K562 (cell line): ENCODE results near the gene ZNF790. TPM values are rescaled to one million over a fixed set of nuclear protein-coding genes. Genes with fewer than 3 reads are reported as not detected.

Experiments
- ATAC-seq: fragments of 200-7000 bp; cut with Tn5 transposase; 3 replicates; pipeline ENCODE4 v1.9.1; 2020; ENCODE audit warnings: moderate library complexity
- BruUV-seq: library from RNA; stranded (reverse); fragments of 400-500 nt; replicated peaks from 2 replicates; lab custom pipeline; 2021; lab: Mats Ljungman, UMichigan
- CTCF ChIA-PET: fragments of 300-600 bp; formaldehyde crosslinking; extraction: SDS; loops from one replicate; lab custom pipeline; 2021; ENCODE audit warnings: low intra/inter-chr PET ratio; lab: Yijun Ruan, JAX
- POLR2A ChIA-PET: fragments of 300-600, 350-650 bp; sonication (Branson Sonifier 250); formaldehyde crosslinking; extraction: SDS; loops from one replicate; lab custom pipeline; 2021; ENCODE audit warnings: antibody characterized with exemption, inconsistent platforms; lab: Yijun Ruan, JAX
- DNase-seq, 4 experiments: peaks; one replicate each; pipeline versions ENCODE4 v3.0.0 to v3.0.0-alpha.2; 2011 to 2018; ENCODE audit warnings: low spot score in 3 of 4, mixed read lengths in 3 of 4; ENCODE audit errors: extremely low read depth in 1 of 4
- FAIRE-seq: peaks from 2 replicates; lab custom pipeline; 2011; peaks lifted over from hg19 to GRCh38; lab: Jason Lieb, UNC
- H2AFZ ChIP-seq: 2 replicates; pipeline ENCODE4 v1.6.0; 2011; ENCODE audit warnings: low read depth, low read length, control low read depth, inconsistent platforms
- H3K27ac ChIP-seq: fragments of 200-600 bp; 3 replicates; pipeline ENCODE4 v1.8.0; 2011; ENCODE audit warnings: low read depth, mild to moderate bottlenecking, control low read depth, inconsistent platforms, low read length, moderate library complexity, mixed read lengths; ENCODE audit errors: extremely low read depth
- H3K27me3 ChIP-seq, 2 experiments: fragments of 300-600 bp in 1 of 2; 2 replicates in 1 of 2; 3 replicates in 1 of 2; pipeline versions ENCODE4 v1.6.0 to v1.8.0; 2011; ENCODE audit warnings: inconsistent platforms in 2 of 2, low read length in 2 of 2, mild to moderate bottlenecking in 1 of 2, mixed read lengths in 1 of 2, moderate library complexity in 1 of 2; ENCODE audit not compliant: control insufficient read depth in 2 of 2, insufficient read depth in 2 of 2
- H3K36me3 ChIP-seq: fragments of 300-600 bp; 3 replicates; pipeline ENCODE4 v1.8.0; 2011; ENCODE audit warnings: mild to moderate bottlenecking, low read length, inconsistent platforms; ENCODE audit not compliant: control insufficient read depth, insufficient read depth
- H3K4me1 ChIP-seq, 2 experiments: fragments of 200-600 bp in 1 of 2; replicated peaks in 1 of 2; 2 replicates in 1 of 2; 3 replicates in 1 of 2; pipeline versions ENCODE4 v1.5.1 to v1.8.0; 2011; ENCODE audit warnings: inconsistent platforms in 2 of 2, low read length in 2 of 2, mild to moderate bottlenecking in 1 of 2, mixed read lengths in 1 of 2, moderate library complexity in 1 of 2; ENCODE audit not compliant: control insufficient read depth in 2 of 2, insufficient read depth in 2 of 2
- H3K4me2 ChIP-seq: 2 replicates; pipeline ENCODE4 v1.6.1; 2011; ENCODE audit warnings: low read length, control low read depth, inconsistent platforms, mixed read lengths; ENCODE audit not compliant: insufficient read depth
- H3K4me3 ChIP-seq: fragments of 200-600 bp; sonication (generic), shearing (Covaris generic); 2 replicates; pipeline ENCODE4 v1.5.1; 2016; ENCODE audit warnings: control low read depth, inconsistent platforms
- H3K79me2 ChIP-seq: fragments of 200-600 bp; 3 replicates; pipeline ENCODE4 v1.8.0; 2011; ENCODE audit warnings: low read length, inconsistent platforms; ENCODE audit not compliant: control insufficient read depth, insufficient read depth
- H3K9ac ChIP-seq, 2 experiments: 2 replicates each; pipeline versions ENCODE4 v1.6.0 to v1.6.1; 2011; ENCODE audit warnings: low read depth in 2 of 2, low read length in 2 of 2, control low read depth in 1 of 2, inconsistent platforms in 1 of 2, mild to moderate bottlenecking in 1 of 2, mixed read lengths in 1 of 2; ENCODE audit not compliant: insufficient read depth in 1 of 2
- H3K9me1 ChIP-seq: one replicate; pipeline ENCODE4 v1.6.0; 2011; ENCODE audit warnings: inconsistent platforms, mild to moderate bottlenecking, low read length, moderate library complexity; ENCODE audit not compliant: control insufficient read depth, insufficient read depth
- H3K9me3 ChIP-seq: replicated peaks from 2 replicates; pipeline ENCODE4 v1.5.1; 2011; ENCODE audit warnings: low read depth, low read length, inconsistent platforms; ENCODE audit not compliant: control insufficient read depth, insufficient read depth
- H4K20me1 ChIP-seq: replicated peaks from 2 replicates; pipeline ENCODE4 v1.6.1; 2011; ENCODE audit warnings: low read length, inconsistent platforms, mixed read lengths; ENCODE audit not compliant: control insufficient read depth, insufficient read depth
- BCL6 ChIP-seq: fragments of 250-450 bp; sonication (Bioruptor Pico); IDR thresholded peaks from 2 replicates; pipeline ENCODE4 v1.4.0; 2020
- CHD4 ChIP-seq: fragments of 200-600 bp; sonication (generic); IDR thresholded peaks from 3 replicates; pipeline ENCODE4 v1.6.1; 2012; ENCODE audit warnings: low read depth, mild to moderate bottlenecking, mixed read lengths, low read length, inconsistent platforms; ENCODE audit not compliant: insufficient read depth, insufficient replicate concordance, poor library complexity, severe bottlenecking
- CREB1 ChIP-seq, 2 experiments: sonication (generic) in 1 of 2; formaldehyde crosslinking in 1 of 2; IDR thresholded peaks; 2 replicates each; pipeline versions ENCODE4 v1.6.1 to v1.8.0; 2012 to 2022; ENCODE audit warnings: inconsistent platforms in 1 of 2, mild to moderate bottlenecking in 1 of 2, missing genetic modification reagents in 1 of 2, moderate library complexity in 1 of 2
- EHMT2 ChIP-seq: fragments of 450-650 bp; IDR thresholded peaks from 2 replicates; pipeline ENCODE4 v1.6.1; 2018; ENCODE audit warnings: antibody characterized with exemption
- FOXK1 ChIP-seq: sonication (generic); formaldehyde crosslinking; IDR thresholded peaks from 2 replicates; pipeline ENCODE4 v1.8.0; 2022; ENCODE audit warnings: missing genetic modification reagents, mild to moderate bottlenecking, borderline replicate concordance
- MCM2 ChIP-seq: fragments of 450-650 bp; IDR thresholded peaks from 2 replicates; pipeline ENCODE4 v1.6.1; 2017; ENCODE audit warnings: low read depth, mild to moderate bottlenecking
- NCOA1 ChIP-seq: fragments of 450-650 bp; IDR thresholded peaks from 2 replicates; pipeline ENCODE4 v1.6.1; 2016; ENCODE audit warnings: low read depth
- PHTF2 ChIP-seq: fragments of 250-450 bp; sonication (Bioruptor Pico); IDR thresholded peaks from 2 replicates; pipeline ENCODE4 v1.5.0; 2021; ENCODE audit warnings: mild to moderate bottlenecking
- POU5F1 ChIP-seq: fragments of 150-350 bp; IDR thresholded peaks from 2 replicates; pipeline ENCODE4 v1.6.1; 2014; ENCODE audit warnings: borderline replicate concordance, low read length, low read depth, mild to moderate bottlenecking; ENCODE audit not compliant: partially characterized antibody
- PYGO2 ChIP-seq: fragments of 450-650 bp; IDR thresholded peaks from 2 replicates; pipeline ENCODE4 v1.6.1; 2016; ENCODE audit warnings: mild to moderate bottlenecking, missing genetic modification characterization, moderate library complexity, missing compliant biosample characterization
- RBM39 ChIP-seq: fragments of 200-400 bp; formaldehyde crosslinking; optimal IDR thresholded peaks from 2 replicates; pipeline ENCODE3; 2018; ENCODE audit warnings: low read depth, low read length
- SMAD4 ChIP-seq: fragments of 250-450 bp; sonication (Bioruptor Pico); conservative IDR thresholded peaks from 2 replicates; pipeline ENCODE4 v1.8.0; 2021; ENCODE audit warnings: inconsistent platforms, mild to moderate bottlenecking, moderate library complexity
- ZFPM2 ChIP-seq: fragments of 250-450 bp; sonication (Bioruptor Pico); IDR thresholded peaks from 2 replicates; pipeline ENCODE4 v1.5.1; 2022; ENCODE audit warnings: mild to moderate bottlenecking
- ZNF197 ChIP-seq: fragments of 200-800 bp; sonication (Bioruptor generic); IDR thresholded peaks from 2 replicates; pipeline ENCODE4 v1.6.1; 2016; ENCODE audit warnings: low read depth, missing genetic modification characterization, missing compliant biosample characterization
- WGBS: fragments of 100-300 bp; shearing (Covaris generic); methylation state at CpG from one replicate; pipeline ENCODE4 v1.1.6; 2016; ENCODE audit warnings: low coverage, mixed read lengths; ENCODE audit not compliant: insufficient coverage; ENCODE audit errors: missing lambda C conversion rate; 5-methylcytosine and 5-hydroxymethylcytosine counted together
- in situ Hi-C: fragments of 300-500 bp; cut with MboI; formaldehyde crosslinking; loops from 4 replicates; pipeline ENCODE4 v1.15.0; 2018; ENCODE audit warnings: inconsistent platforms, mixed read lengths
- intact Hi-C: fragments of 100-400 bp; cut with micrococcal nuclease; formaldehyde crosslinking; loops from 2 replicates; pipeline ENCODE4 v1.14.2; 2022
- polyA plus RNA-seq, 8 experiments: library from polyadenylated mRNA; depleted of rRNA in 4 of 8; stranded (reverse) in 5 of 8; unstranded in 3 of 8; fragments of >200 nt; fragmentation: Nextera tagmentation in 2 of 8; fragmentation: Illumina TruSeq in 1 of 8; extraction: Ambion mirVana in 2 of 8; extraction: Trizol in 1 of 8; gene quantifications; 2 replicates each; pipeline versions ENCODE4 v1.2.1 to v1.2.3, GENCODE V29; 2011 to 2014; ENCODE audit warnings: inconsistent platforms in 1 of 8, missing spikeins in 1 of 8
- total RNA-seq, 7 experiments: library from RNA; depleted of rRNA in 6 of 7; stranded (reverse); fragments of >200 nt in 6 of 7; fragmentation: Illumina TruSeq in 2 of 7; extraction: Trizol in 2 of 7; gene quantifications; 2 replicates each; pipeline versions ENCODE4 v1.2.1 to v1.2.3, GENCODE V29; 2011 to 2021; ENCODE audit warnings: low replicate concordance in 1 of 7
- TF ChIP-seq, protein P1 (sequence below), 2 experiments: fragments of 250-450 bp in 1 of 2; fragments of 450-650 bp in 1 of 2; sonication (Bioruptor Pico) in 1 of 2; IDR thresholded peaks; 2 replicates each; pipeline versions ENCODE4 v1.6.1 to v1.8.0; 2016 to 2021; ENCODE audit warnings: mild to moderate bottlenecking in 2 of 2, moderate library complexity in 2 of 2, missing compliant biosample characterization in 1 of 2, missing genetic modification characterization in 1 of 2

The ZNF790 gene
- total and polyA plus RNA-seq, 9 of the 15 experiments (the other 6 are each of a cell fraction or from before 2014, with no cell fraction given) = 0.33 to 1.7 (median 0.53) TPM

DNA sequence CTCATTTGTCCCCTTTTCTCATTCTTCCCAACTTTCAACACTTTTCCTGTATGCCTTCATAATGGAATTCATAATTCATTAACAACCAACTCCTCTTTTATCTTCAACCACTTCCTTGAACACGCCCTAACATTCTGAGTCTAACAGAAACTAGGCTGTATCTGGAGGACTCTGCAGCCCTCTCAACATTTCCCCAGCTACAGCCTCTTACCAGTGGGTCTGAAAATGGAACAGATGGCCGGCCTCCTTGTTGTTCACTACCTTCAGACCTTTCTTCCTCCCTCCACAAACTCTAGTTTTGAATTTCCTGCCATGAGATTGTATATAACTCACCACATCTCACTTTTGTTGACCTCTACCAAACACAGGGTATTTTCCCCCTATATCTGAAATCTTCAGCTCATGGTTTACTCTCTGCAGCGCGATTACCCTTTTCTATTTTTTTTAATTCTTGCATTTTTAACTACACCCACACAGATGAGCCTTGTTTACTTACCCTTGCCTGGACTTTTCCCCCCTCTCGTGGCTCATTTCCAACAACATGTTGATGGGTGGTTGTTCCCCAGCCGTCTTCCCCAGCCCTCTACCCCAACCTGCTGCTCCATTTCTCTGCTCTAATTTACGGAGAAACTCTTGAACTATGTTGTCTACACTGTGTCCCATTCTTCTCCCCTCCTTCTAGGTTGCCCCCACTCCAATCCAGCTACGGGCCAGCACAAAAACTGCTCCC lies 846 bp downstream of the ZNF790 start:
- peak overlapping the region in 1 of 2 experiments; percentile 57; a peak in 1 of 4 replicates for H3K9ac ChIP-seq
- peak overlapping the region; percentile 48 for H3K4me3 ChIP-seq
- H3K4me1 ChIP-seq = no peaks in the 10 kb centered on the region
- H3K9me3 ChIP-seq = no peaks in the 10 kb centered on the region; the same call in 1 of the 2 replicates
- no TSS peak for BruUV-seq
- intact Hi-C loops (no loop called here), in situ Hi-C loops (no loop called here)
- peak overlapping the region; percentile 87 for H2AFZ ChIP-seq
- no peaks in the 10 kb centered on the region for H3K36me3 ChIP-seq
- H4K20me1 ChIP-seq = no peaks in the 10 kb centered on the region
- H3K79me2 ChIP-seq = no peaks in the 10 kb centered on the region
- peak overlapping the region; percentile 67 for H3K4me2 ChIP-seq
- no peaks in the 10 kb centered on the region for H3K27me3 ChIP-seq
- no peak for DNase-seq
- 2% methylated on average over 7 of the region's 8 CpGs for WGBS
- ChIA-PET POLR2A (no interaction called here), CTCF (interaction anchor here (0.5 kb wide), 1 partner anchor 243 kb away, joined by 3 read pairs; no protein-coding TSS in a partner anchor)
- no peaks in the 10 kb centered on the region for H3K9me1 ChIP-seq
- peak overlapping the region; percentile 73; the same call in 2 of the 3 replicates for H3K27ac ChIP-seq
- no peak for ATAC-seq
- FAIRE-seq = no peak
- TF ChIP-seq MCM2 = no peak
- 0 out of 2 replicates have a peak, but pooled peaks have one; percentile 27 for TF ChIP-seq ZNF197 (CRISPR knock-in tag)

DNA sequence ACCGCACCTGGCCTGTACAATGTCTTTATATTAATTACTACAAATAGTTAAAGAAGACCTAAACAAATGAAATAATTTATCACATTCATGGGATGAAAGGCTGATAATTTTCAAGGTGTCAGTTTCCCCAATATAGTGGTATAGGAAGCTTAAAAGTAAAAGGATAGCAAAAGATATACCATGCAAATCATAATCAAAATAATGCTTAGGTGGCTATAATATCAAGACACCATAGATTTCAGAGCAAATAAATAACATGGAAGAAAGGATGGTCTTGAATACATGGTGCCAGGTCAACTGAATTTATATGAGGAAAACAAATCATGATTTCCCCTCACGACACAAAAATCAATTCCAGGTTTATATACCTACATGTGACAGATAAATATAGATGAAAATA lies 4.8 kb downstream of the ZNF790 start:
- DNase-seq (no peak), FAIRE-seq (no peak), ATAC-seq (no peak)
- POLR2A ChIA-PET = no interaction called here
- Histone ChIP-seq H4K20me1 (no peaks in the 10 kb centered on the region), H3K4me3 (no peak overlapping the region), H2AFZ (no peak overlapping the region), H3K79me2 (no peaks in the 10 kb centered on the region), H3K27ac (no peak overlapping the region), H3K9me1 (no peaks in the 10 kb centered on the region), H3K36me3 (no peaks in the 10 kb centered on the region), H3K27me3 (no peaks in the 10 kb centered on the region), H3K9ac (no peak overlapping the region), H3K4me2 (no peak overlapping the region), H3K9me3 (no peaks in the 10 kb centered on the region; the same call in 1 of the 2 replicates), H3K4me1 (no peaks in the 10 kb centered on the region)
- intact Hi-C loops = no loop called here
- CTCF ChIA-PET = no interaction called here
- BruUV-seq = no TSS peak
- 17% methylated on average over 2 of the region's 2 CpGs for WGBS
- in situ Hi-C loops = no loop called here
- TF ChIP-seq CREB1 (IDR thresholded peaks at IDR 0.05) (no peak), CREB1 (CRISPR knock-in tag; IDR thresholded peaks at IDR 0.05) (no peak), BCL6 (no peak), CHD4 (no peak), NCOA1 (no peak), PYGO2 (tag) (no peak), PHTF2 (no peak), EHMT2 (no peak), POU5F1 (no peak), ZFPM2 (no peak), SMAD4 (no peak), FOXK1 (CRISPR knock-in tag) (no peak), RBM39 (no peak)
- TF ChIP-seq, protein P1, sequence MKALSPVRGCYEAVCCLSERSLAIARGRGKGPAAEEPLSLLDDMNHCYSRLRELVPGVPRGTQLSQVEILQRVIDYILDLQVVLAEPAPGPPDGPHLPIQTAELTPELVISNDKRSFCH (CRISPR knock-in tag; IDR thresholded peaks at IDR 0.05) = no peak
- TF ChIP-seq, protein P1 (tag; IDR thresholded peaks at IDR 0.05) = no peak
